Measurements from ENCODE around the gene BTBD8.

DNA sequence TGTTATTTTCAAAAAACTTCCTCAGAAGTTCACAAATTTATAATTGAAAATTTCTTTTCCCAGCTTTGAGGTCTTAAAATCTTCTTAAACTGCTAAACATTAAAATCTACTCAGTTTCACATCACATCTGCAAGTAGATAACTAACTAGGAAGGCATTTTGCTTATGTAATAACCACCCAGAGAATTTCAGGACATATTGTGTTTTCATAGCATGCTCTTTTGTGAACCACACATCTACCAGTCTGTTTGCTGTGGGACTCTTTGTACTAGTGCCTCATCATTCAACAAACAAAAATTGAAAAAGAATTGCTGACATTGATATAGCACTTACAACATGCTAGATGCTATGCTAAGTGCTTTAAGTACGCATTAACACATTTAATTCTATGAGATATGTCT lies 105.9 kb downstream of the BTBD8 start:
- no peak for TF ChIP-seq POLR2A (IDR thresholded peaks at IDR 0.05)
- TF ChIP-seq, protein P1, sequence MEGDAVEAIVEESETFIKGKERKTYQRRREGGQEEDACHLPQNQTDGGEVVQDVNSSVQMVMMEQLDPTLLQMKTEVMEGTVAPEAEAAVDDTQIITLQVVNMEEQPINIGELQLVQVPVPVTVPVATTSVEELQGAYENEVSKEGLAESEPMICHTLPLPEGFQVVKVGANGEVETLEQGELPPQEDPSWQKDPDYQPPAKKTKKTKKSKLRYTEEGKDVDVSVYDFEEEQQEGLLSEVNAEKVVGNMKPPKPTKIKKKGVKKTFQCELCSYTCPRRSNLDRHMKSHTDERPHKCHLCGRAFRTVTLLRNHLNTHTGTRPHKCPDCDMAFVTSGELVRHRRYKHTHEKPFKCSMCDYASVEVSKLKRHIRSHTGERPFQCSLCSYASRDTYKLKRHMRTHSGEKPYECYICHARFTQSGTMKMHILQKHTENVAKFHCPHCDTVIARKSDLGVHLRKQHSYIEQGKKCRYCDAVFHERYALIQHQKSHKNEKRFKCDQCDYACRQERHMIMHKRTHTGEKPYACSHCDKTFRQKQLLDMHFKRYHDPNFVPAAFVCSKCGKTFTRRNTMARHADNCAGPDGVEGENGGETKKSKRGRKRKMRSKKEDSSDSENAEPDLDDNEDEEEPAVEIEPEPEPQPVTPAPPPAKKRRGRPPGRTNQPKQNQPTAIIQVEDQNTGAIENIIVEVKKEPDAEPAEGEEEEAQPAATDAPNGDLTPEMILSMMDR (IDR thresholded peaks at IDR 0.05): no peak

All from prostate gland (tissue), 2 donors.